Peyer's patch (tissue), 4 donors: ENCODE data around the gene OGA.

Experiments used
- POLR2A ChIP-seq, 2 donors: fragments of 450-650 bp; IDR thresholded peaks; one replicate each; pipeline ENCODE4 v1.5.1; 2017; ENCODE audit warnings: antibody characterized with exemption in 2 of 2, mild to moderate bottlenecking in 2 of 2, moderate library complexity in 2 of 2
- TF ChIP-seq, protein P1 (sequence below), 6 experiments: fragments of 450-650 bp in 4 of 6; fragments of 200-600 bp in 2 of 6; sonication (generic) in 1 of 6; IDR thresholded peaks; one replicate each; pipeline ENCODE4 v1.5.1; 2017 to 2019; ENCODE audit warnings: antibody characterized with exemption in 6 of 6, mild to moderate bottlenecking in 3 of 6, moderate library complexity in 1 of 6

DNA sequence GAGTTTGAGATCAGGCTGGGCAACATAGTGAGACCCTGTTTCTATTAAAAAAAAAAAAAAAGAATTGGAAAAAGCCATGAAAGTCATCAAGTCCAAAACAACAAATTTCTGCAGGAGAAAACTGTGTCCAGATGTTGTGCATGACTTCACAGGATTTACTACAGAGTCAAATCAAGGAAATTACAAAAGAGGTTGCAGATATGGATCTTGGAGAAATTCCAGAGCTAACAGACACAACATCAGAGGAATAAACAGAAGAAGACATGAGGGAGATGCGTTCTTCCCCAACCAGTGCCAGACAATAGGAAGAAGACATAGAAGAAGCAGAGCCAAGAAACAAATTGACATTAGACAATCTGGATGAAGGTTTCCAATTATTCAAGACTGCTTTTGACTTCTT is 49.7 kb upstream of the OGA start:
- TF ChIP-seq, protein P1, sequence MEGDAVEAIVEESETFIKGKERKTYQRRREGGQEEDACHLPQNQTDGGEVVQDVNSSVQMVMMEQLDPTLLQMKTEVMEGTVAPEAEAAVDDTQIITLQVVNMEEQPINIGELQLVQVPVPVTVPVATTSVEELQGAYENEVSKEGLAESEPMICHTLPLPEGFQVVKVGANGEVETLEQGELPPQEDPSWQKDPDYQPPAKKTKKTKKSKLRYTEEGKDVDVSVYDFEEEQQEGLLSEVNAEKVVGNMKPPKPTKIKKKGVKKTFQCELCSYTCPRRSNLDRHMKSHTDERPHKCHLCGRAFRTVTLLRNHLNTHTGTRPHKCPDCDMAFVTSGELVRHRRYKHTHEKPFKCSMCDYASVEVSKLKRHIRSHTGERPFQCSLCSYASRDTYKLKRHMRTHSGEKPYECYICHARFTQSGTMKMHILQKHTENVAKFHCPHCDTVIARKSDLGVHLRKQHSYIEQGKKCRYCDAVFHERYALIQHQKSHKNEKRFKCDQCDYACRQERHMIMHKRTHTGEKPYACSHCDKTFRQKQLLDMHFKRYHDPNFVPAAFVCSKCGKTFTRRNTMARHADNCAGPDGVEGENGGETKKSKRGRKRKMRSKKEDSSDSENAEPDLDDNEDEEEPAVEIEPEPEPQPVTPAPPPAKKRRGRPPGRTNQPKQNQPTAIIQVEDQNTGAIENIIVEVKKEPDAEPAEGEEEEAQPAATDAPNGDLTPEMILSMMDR (IDR thresholded peaks at IDR 0.05): no peak
- no peak for TF ChIP-seq POLR2A (IDR thresholded peaks at IDR 0.05)
